Thyroid gland (tissue), 4 donors: ENCODE results near the gene CDH16. TPM values are rescaled to one million over a fixed set of nuclear protein-coding genes. Genes with fewer than 3 reads are reported as not detected.
A peak's percentile ranks its signal among the peaks of the same experiment; 100 is the strongest.

ENCODE experiments used
- DNase-seq, 2 donors: peaks; one replicate each; pipeline ENCODE4 v3.0.0-alpha.2; 2019
- H3K27ac ChIP-seq, 3 donors: fragments of 200-600 bp; sonication (generic); 1 replicate in 2 of 3; 2 replicates in 1 of 3; pipeline ENCODE4 v1.5.1; 2016 to 2019; ENCODE audit warnings: mild to moderate bottlenecking in 1 of 3, moderate library complexity in 1 of 3
- H3K27me3 ChIP-seq: fragments of 200-600 bp; sonication (generic); one replicate; pipeline ENCODE4 v1.5.1; 2019
- H3K36me3 ChIP-seq, 2 donors: fragments of 200-600 bp; sonication (generic); one replicate each; pipeline ENCODE4 v1.5.1; 2016 to 2019
- H3K4me1 ChIP-seq, 2 donors: fragments of 200-600 bp; sonication (generic); one replicate each; pipeline ENCODE4 v1.5.1; 2017 to 2019
- H3K4me3 ChIP-seq, 3 donors: fragments of 200-600 bp; sonication (generic); replicated peaks in 1 of 3; 1 replicate in 2 of 3; 2 replicates in 1 of 3; pipeline ENCODE4 v1.5.1; 2016; ENCODE audit warnings: mild to moderate bottlenecking in 1 of 3
- H3K9me3 ChIP-seq: fragments of 200-600 bp; sonication (generic); one replicate; pipeline ENCODE4 v1.5.1; 2017
- CTCF ChIP-seq, 6 experiments: fragments of 200-600 bp in 3 of 6; fragments of 450-650 bp in 3 of 6; sonication (generic) in 3 of 6; IDR thresholded peaks; one replicate each; pipeline ENCODE4 v1.5.1; 2016 to 2019; ENCODE audit warnings: antibody characterized with exemption in 6 of 6, mild to moderate bottlenecking in 2 of 6, inconsistent platforms in 1 of 6, moderate library complexity in 1 of 6
- POLR2A ChIP-seq, 2 donors: fragments of 450-650 bp; IDR thresholded peaks; one replicate each; pipeline ENCODE4 v1.6.1; 2017; ENCODE audit warnings: antibody characterized with exemption in 2 of 2, mild to moderate bottlenecking in 2 of 2, moderate library complexity in 1 of 2
- WGBS, 2 donors: methylation state at CpG; one replicate each; pipeline ENCODE4 v1.1.5; 2017; 5-methylcytosine and 5-hydroxymethylcytosine counted together
- intact Hi-C: fragments of 100-400 bp; cut with DNase I; formaldehyde crosslinking; loops from one replicate; pipeline ENCODE4 v1.15.1; 2023
- total RNA-seq, 4 donors: library from RNA; depleted of rRNA; stranded (reverse); fragments of >200 nt; gene quantifications; one replicate each; pipeline ENCODE4 v1.2.3, GENCODE V29; 2016

Gene CDH16
- total RNA-seq, 4 donors from 2014 or later: 43.1 to 166 (median 134) TPM

- H3K9me3 ChIP-seq: no peaks in the 10 kb centered on the region
- peak overlapping the region; percentile 91 to 97 (median 97) for H3K27ac ChIP-seq
- H3K4me1 ChIP-seq: peaks cover 51 to 69% of the 10 kb centered on the region in 2 donors
- no peak overlapping the region for H3K4me3 ChIP-seq
- TF ChIP-seq CTCF (IDR thresholded peaks at IDR 0.05) (no peak), POLR2A (IDR thresholded peaks at IDR 0.05) (no peak)
- WGBS, 2 donors: 14 to 45% methylated on average over 2 to 3 of the region's 5 CpGs
- H3K36me3 ChIP-seq: no peaks in the 10 kb centered on the region
- intact Hi-C loops: no loop called here
- H3K27me3 ChIP-seq: no peaks in the 10 kb centered on the region
- DNase-seq: peak; percentile 69 to 85
These were observed 1.0 kb upstream of the CDH16 start for GRCh38 chr16:66919569-66920298.

GRCh38 chr16:66918355-66918754 lies 330 bp downstream of the CDH16 start:
- no peaks in the 10 kb centered on the region for H3K36me3 ChIP-seq
- peaks cover 38 to 56% of the 10 kb centered on the region in 2 donors for H3K4me1 ChIP-seq
- TF ChIP-seq POLR2A (IDR thresholded peaks at IDR 0.05) (no peak), CTCF (IDR thresholded peaks at IDR 0.05) (no peak)
- peak in 1 of 2 donors; percentile 25 for DNase-seq
- no peaks in the 10 kb centered on the region for H3K9me3 ChIP-seq
- 72 to 76% methylated on average over 5 to 6 of the region's 6 CpGs for WGBS, 2 donors
- intact Hi-C loops: no loop called here
- H3K4me3 ChIP-seq: no peak overlapping the region
- H3K27me3 ChIP-seq: no peaks in the 10 kb centered on the region
- H3K27ac ChIP-seq: peak overlapping the region; percentile 91 to 97 (median 97)

- WGBS, 2 donors: 88 to 95% methylated on average over 9 of the region's 9 CpGs
- Histone ChIP-seq H3K27ac (peak overlapping the region; percentile 91 to 97 (median 97)), H3K27me3 (no peaks in the 10 kb centered on the region), H3K36me3 (no peaks in the 10 kb centered on the region), H3K9me3 (no peaks in the 10 kb centered on the region), H3K4me1 (peaks cover 33 to 50% of the 10 kb centered on the region in 2 donors), H3K4me3 (no peak overlapping the region)
- intact Hi-C loops: no loop called here
- TF ChIP-seq CTCF (IDR thresholded peaks at IDR 0.05) (no peak), POLR2A (IDR thresholded peaks at IDR 0.05) (no peak)
- no peak for DNase-seq
These were observed 944 bp downstream of the CDH16 start for GRCh38 chr16:66917741-66918140.

- no peak overlapping the region for H3K27ac ChIP-seq
- TF ChIP-seq CTCF (IDR thresholded peaks at IDR 0.05) (no peak), POLR2A (IDR thresholded peaks at IDR 0.05) (no peak)
- no peaks in the 10 kb centered on the region for H3K36me3 ChIP-seq
- H3K4me3 ChIP-seq: no peak overlapping the region
- H3K4me1 ChIP-seq: peaks cover 33 to 42% of the 10 kb centered on the region in 2 donors
- no peaks in the 10 kb centered on the region for H3K9me3 ChIP-seq
- H3K27me3 ChIP-seq: no peaks in the 10 kb centered on the region
- DNase-seq: no peak
- 89 to 92% methylated on average over 6 of the region's 6 CpGs for WGBS, 2 donors
- intact Hi-C loops: no loop called here
These were observed 2.2 kb downstream of the CDH16 start for GRCh38 chr16:66916518-66916917.

- no peak for DNase-seq
- WGBS, 2 donors: 71 to 83% methylated on average over 7 of the region's 7 CpGs
- intact Hi-C loops: no loop called here
These were observed 3.6 kb downstream of the CDH16 start for GRCh38 chr16:66915041-66915440.

More at GRCh38 chr16:66915041-66915440, 3.6 kb downstream of the CDH16 start:
- Histone ChIP-seq H3K27ac (peak overlapping the region in 1 of 3 donors; percentile 33), H3K9me3 (no peaks in the 10 kb centered on the region), H3K4me1 (peaks cover 28 to 30% of the 10 kb centered on the region in 2 donors), H3K27me3 (no peaks in the 10 kb centered on the region), H3K4me3 (no peak overlapping the region), H3K36me3 (no peaks in the 10 kb centered on the region)
- TF ChIP-seq POLR2A (IDR thresholded peaks at IDR 0.05): no peak
- TF ChIP-seq CTCF (IDR thresholded peaks at IDR 0.05): no peak
